ENCODE measurements around the gene LIPE.
"Not testable (repeated sequence)": the region's sequence is repeated elsewhere in the genome, so short reads cannot be mapped to it uniquely, and the experiment has no call there.

Gene LIPE

GRCh38 chr19:42448306-42448705, 21.1 kb upstream of the LIPE start:
- not testable (repeated sequence) for DNase-seq (ENCODE audit: low spot score)

GRCh38 chr19:42445948-42446347, 18.8 kb upstream of the LIPE start:
- DNase-seq (ENCODE audit: low spot score) = no peak

GRCh38 chr19:42443944-42444398, 16.8 kb upstream of the LIPE start:
- no peak for DNase-seq (ENCODE audit: low spot score)

GRCh38 chr19:42442833-42443232, 15.6 kb upstream of the LIPE start, which contains the start of gene CXCL17:
Gene CXCL17, minus strand, starts transcription at chr19:42442946. Its CDS starts 114 bp downstream, at chr19:42442832.
- no peak for DNase-seq (ENCODE audit: low spot score)

- no peak for DNase-seq (ENCODE audit: low spot score)
Observed at GRCh38 chr19:42441049-42441445, 13.9 kb upstream of the LIPE start.

GRCh38 chr19:42440357-42441048, 13.3 kb upstream of the LIPE start:
- peak; percentile 79 for DNase-seq (ENCODE audit: low spot score)

- DNase-seq (ENCODE audit: low spot score) = no peak
Observed at GRCh38 chr19:42436006-42436405, 8.8 kb upstream of the LIPE start.

GRCh38 chr19:42435316-42435715, 8.1 kb upstream of the LIPE start:
- no peak for DNase-seq (ENCODE audit: low spot score)

- DNase-seq (ENCODE audit: low spot score) = peak; percentile 71
Observed at GRCh38 chr19:42433503-42434260, 6.5 kb upstream of the LIPE start.

GRCh38 chr19:42431486-42431885, 4.3 kb upstream of the LIPE start:
- no peak for DNase-seq (ENCODE audit: low spot score)

GRCh38 chr19:42428676-42429075, 1.5 kb upstream of the LIPE start:
- DNase-seq (ENCODE audit: low spot score) = no peak

- DNase-seq (ENCODE audit: low spot score) = no peak
Observed at GRCh38 chr19:42426643-42427042, 545 bp downstream of the LIPE start.

- no peak for DNase-seq (ENCODE audit: low spot score)
Observed at GRCh38 chr19:42424712-42425131, 2.5 kb downstream of the LIPE start.

- no peak for DNase-seq (ENCODE audit: low spot score)
Observed at GRCh38 chr19:42424345-42424707, 2.9 kb downstream of the LIPE start.

GRCh38 chr19:42423462-42424344, 3.5 kb downstream of the LIPE start:
- peak; percentile 95 for DNase-seq (ENCODE audit: low spot score)

GRCh38 chr19:42422901-42423461, 4.2 kb downstream of the LIPE start:
- peak; percentile 56 for DNase-seq (ENCODE audit: low spot score)

GRCh38 chr19:42422092-42422900, 4.9 kb downstream of the LIPE start:
- DNase-seq (ENCODE audit: low spot score) = no peak

- no peak for DNase-seq (ENCODE audit: low spot score)
Observed at GRCh38 chr19:42421591-42422031, 5.6 kb downstream of the LIPE start.

GRCh38 chr19:42421101-42421500, 6.1 kb downstream of the LIPE start:
- DNase-seq (ENCODE audit: low spot score) = no peak

GRCh38 chr19:42420055-42420544, 7.1 kb downstream of the LIPE start:
- peak; percentile 85 for DNase-seq (ENCODE audit: low spot score)

GRCh38 chr19:42419309-42419708, 7.9 kb downstream of the LIPE start:
- DNase-seq (ENCODE audit: low spot score) = no peak
